ENCODE measurements around the gene PRDX5. TPM values are rescaled to one million over a fixed set of nuclear protein-coding genes. Genes with fewer than 3 reads are reported as not detected.
A peak's percentile ranks its signal among the peaks of the same experiment; 100 is the strongest.

PRDX5 gene
- total and polyA plus RNA-seq, 4 donors, result 165 to 777 (median 374) TPM

GRCh38 chr11:64320556-64320955, 2.6 kb downstream of the PRDX5 start:
- ATAC-seq (ENCODE audit: insufficient read depth, low FRiP score), result no peak
- TF ChIP-seq, protein P1, sequence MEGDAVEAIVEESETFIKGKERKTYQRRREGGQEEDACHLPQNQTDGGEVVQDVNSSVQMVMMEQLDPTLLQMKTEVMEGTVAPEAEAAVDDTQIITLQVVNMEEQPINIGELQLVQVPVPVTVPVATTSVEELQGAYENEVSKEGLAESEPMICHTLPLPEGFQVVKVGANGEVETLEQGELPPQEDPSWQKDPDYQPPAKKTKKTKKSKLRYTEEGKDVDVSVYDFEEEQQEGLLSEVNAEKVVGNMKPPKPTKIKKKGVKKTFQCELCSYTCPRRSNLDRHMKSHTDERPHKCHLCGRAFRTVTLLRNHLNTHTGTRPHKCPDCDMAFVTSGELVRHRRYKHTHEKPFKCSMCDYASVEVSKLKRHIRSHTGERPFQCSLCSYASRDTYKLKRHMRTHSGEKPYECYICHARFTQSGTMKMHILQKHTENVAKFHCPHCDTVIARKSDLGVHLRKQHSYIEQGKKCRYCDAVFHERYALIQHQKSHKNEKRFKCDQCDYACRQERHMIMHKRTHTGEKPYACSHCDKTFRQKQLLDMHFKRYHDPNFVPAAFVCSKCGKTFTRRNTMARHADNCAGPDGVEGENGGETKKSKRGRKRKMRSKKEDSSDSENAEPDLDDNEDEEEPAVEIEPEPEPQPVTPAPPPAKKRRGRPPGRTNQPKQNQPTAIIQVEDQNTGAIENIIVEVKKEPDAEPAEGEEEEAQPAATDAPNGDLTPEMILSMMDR (IDR thresholded peaks at IDR 0.05; ENCODE audit: control extremely low read depth, extremely low read depth), result no peak
- DNase-seq, result no peak
- H3K4me1 ChIP-seq (ENCODE audit: control insufficient read depth in 5 of 5, insufficient read depth in 5 of 5, low read length in 5 of 5), result peaks cover 0 to 16% (median 3%) of the 10 kb centered on the region in 5 donors
- peaks cover 0 to 23% (median under 1%) of the 10 kb centered on the region in 4 donors for H3K36me3 ChIP-seq (ENCODE audit: control insufficient read depth in 4 of 4, insufficient read depth in 4 of 4, low read length in 4 of 4)
- peak overlapping the region in 1 of 2 donors; percentile 80 for H3K27ac ChIP-seq (ENCODE audit: low read depth in 1 of 2, low read length in 1 of 2)
- 92 to 96% methylated on average over 7 of the region's 7 CpGs for WGBS, 2 donors
- no peak overlapping the region for H3K4me3 ChIP-seq
- H3K27me3 ChIP-seq (ENCODE audit: control insufficient read depth in 3 of 3, insufficient read depth in 3 of 3, low read length in 2 of 3), result no peaks in the 10 kb centered on the region
- no peaks in the 10 kb centered on the region for H3K9me3 ChIP-seq (ENCODE audit: control insufficient read depth in 4 of 4, insufficient read depth in 3 of 4, low read length in 3 of 4)
- no peak overlapping the region for H3K9ac ChIP-seq (ENCODE audit: insufficient read depth in 1 of 2, low read length in 2 of 2)

- Histone ChIP-seq H3K27me3 (ENCODE audit: control insufficient read depth in 3 of 3, insufficient read depth in 3 of 3, low read length in 2 of 3) (no peaks in the 10 kb centered on the region), H3K27ac (ENCODE audit: low read depth in 1 of 2, low read length in 1 of 2) (peak overlapping the region in 1 of 2 donors; percentile 80), H3K4me1 (ENCODE audit: control insufficient read depth in 5 of 5, insufficient read depth in 5 of 5, low read length in 5 of 5) (peaks cover 0 to 16% (median 3%) of the 10 kb centered on the region in 5 donors), H3K36me3 (ENCODE audit: control insufficient read depth in 4 of 4, insufficient read depth in 4 of 4, low read length in 4 of 4) (peaks cover 0 to 21% (median under 1%) of the 10 kb centered on the region in 4 donors), H3K9me3 (ENCODE audit: control insufficient read depth in 4 of 4, insufficient read depth in 3 of 4, low read length in 3 of 4) (no peaks in the 10 kb centered on the region), H3K4me3 (no peak overlapping the region), H3K9ac (ENCODE audit: insufficient read depth in 1 of 2, low read length in 2 of 2) (no peak overlapping the region)
- DNase-seq (no peak), ATAC-seq (ENCODE audit: insufficient read depth, low FRiP score) (no peak)
- TF ChIP-seq, protein P1 (IDR thresholded peaks at IDR 0.05; ENCODE audit: control extremely low read depth, extremely low read depth), result no peak
- WGBS, 2 donors, result 71 to 92% methylated on average over 5 of the region's 5 CpGs
Observed at GRCh38 chr11:64321026-64321425, 3.1 kb downstream of the PRDX5 start.

GRCh38 chr11:64321533-64321932, 3.6 kb downstream of the PRDX5 start:
- 78 to 92% methylated on average over 5 of the region's 5 CpGs for whole genome bisulfite sequencing, 2 donors
- ATAC-seq (ENCODE audit: insufficient read depth, low FRiP score), result no peak
- Histone ChIP-seq H3K9ac (ENCODE audit: insufficient read depth in 1 of 2, low read length in 2 of 2) (no peak overlapping the region), H3K4me3 (no peak overlapping the region), H3K9me3 (ENCODE audit: control insufficient read depth in 4 of 4, insufficient read depth in 3 of 4, low read length in 3 of 4) (no peaks in the 10 kb centered on the region), H3K27ac (ENCODE audit: low read depth in 1 of 2, low read length in 1 of 2) (peak overlapping the region in 1 of 2 donors; percentile 80), H3K27me3 (ENCODE audit: control insufficient read depth in 3 of 3, insufficient read depth in 3 of 3, low read length in 2 of 3) (no peaks in the 10 kb centered on the region), H3K36me3 (ENCODE audit: control insufficient read depth in 4 of 4, insufficient read depth in 4 of 4, low read length in 4 of 4) (peaks cover 0 to 19% (median 0%) of the 10 kb centered on the region in 4 donors), H3K4me1 (ENCODE audit: control insufficient read depth in 5 of 5, insufficient read depth in 5 of 5, low read length in 5 of 5) (peaks cover 0 to 15% (median 3%) of the 10 kb centered on the region in 5 donors)
- TF ChIP-seq, protein P1 (IDR thresholded peaks at IDR 0.05; ENCODE audit: control extremely low read depth, extremely low read depth), result no peak
- peak in 2 of 3 donors; percentile 32 to 59 for DNase-seq

DNA sequence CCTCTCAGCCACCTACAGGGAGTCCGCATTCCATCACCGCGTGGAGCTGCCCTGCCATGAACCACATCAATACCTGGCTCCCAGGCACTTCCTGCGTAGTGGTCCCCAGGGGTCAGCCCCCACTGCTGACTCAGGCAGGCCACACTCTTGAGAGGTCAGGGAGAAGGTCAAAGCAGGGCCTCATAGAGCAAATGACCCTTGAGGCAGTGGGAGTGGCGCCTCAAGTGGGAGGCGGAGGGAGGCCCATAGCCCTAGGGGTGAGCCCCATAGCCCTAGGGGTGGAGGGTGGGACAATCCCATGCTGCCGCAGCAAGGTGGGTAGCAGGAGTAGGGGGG, 5.0 kb downstream of the PRDX5 start:
- TF ChIP-seq, protein P1 (IDR thresholded peaks at IDR 0.05; ENCODE audit: control extremely low read depth, extremely low read depth), result no peak
- H3K9me3 ChIP-seq (ENCODE audit: control insufficient read depth in 4 of 4, insufficient read depth in 3 of 4, low read length in 3 of 4), result no peaks in the 10 kb centered on the region
- H3K9ac ChIP-seq (ENCODE audit: insufficient read depth in 1 of 2, low read length in 2 of 2), result no peak overlapping the region
- H3K4me3 ChIP-seq, result no peak overlapping the region
- ATAC-seq (ENCODE audit: insufficient read depth, low FRiP score) (no peak), DNase-seq (no peak)
- H3K4me1 ChIP-seq (ENCODE audit: control insufficient read depth in 5 of 5, insufficient read depth in 5 of 5, low read length in 5 of 5), result peaks cover 0 to 15% (median 3%) of the 10 kb centered on the region in 5 donors
- H3K27ac ChIP-seq (ENCODE audit: low read depth in 1 of 2, low read length in 1 of 2), result peak overlapping the region in 1 of 2 donors; percentile 85
- 73 to 84% methylated on average over 7 of the region's 7 CpGs for WGBS, 2 donors
- H3K36me3 ChIP-seq (ENCODE audit: control insufficient read depth in 4 of 4, insufficient read depth in 4 of 4, low read length in 4 of 4), result peaks cover 0 to 19% (median 0%) of the 10 kb centered on the region in 4 donors
- no peaks in the 10 kb centered on the region for H3K27me3 ChIP-seq (ENCODE audit: control insufficient read depth in 3 of 3, insufficient read depth in 3 of 3, low read length in 2 of 3)
